Middle frontal gyrus (tissue), 1 donor: Measurements from ENCODE around the gene UBXN1.

Source experiments
- DNase-seq: peaks from one replicate; pipeline ENCODE4 v3.0.0-alpha.2; 2015; ENCODE audit warnings: low spot score; ENCODE audit errors: extremely low spot score

Gene UBXN1

DNA sequence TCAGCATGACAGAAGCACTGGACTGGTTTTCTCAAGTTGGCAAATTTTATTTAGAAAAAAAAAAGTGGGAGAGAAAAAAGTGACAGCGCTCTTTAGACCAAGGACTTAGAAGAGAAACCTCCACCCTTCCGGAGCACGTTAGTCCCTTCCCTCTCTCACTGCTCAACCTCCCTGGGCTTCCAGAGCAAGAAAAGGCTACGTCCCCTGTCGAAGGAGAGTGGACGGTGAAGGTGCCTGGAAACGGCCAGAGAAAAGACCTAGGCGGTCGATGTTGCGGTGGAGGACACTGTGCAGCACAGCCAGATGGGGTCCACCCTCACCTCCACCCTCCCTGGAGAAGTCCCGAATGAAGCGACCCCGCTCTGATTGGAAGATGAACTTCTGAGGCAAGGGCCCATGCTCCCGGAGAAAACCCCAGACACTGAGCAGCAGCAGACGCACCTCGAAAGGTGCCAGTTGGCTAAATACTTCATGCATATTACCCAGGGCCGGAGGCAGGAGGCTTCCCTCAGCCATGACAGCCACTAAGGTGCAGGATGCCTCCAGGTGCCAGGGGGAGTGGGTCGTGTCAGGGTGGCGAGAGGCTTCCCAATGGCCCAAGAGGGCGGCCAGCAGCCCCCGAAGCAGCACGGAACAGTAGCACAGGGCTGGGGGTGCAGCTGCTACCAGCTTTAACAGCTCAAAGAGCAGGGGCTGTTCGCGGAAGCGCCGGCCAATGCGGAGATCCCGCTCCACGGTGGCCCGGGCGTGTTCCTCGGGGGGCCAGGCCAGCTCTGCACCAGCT, 31.9 kb downstream of the UBXN1 start:
- DNase-seq: no peak

DNA sequence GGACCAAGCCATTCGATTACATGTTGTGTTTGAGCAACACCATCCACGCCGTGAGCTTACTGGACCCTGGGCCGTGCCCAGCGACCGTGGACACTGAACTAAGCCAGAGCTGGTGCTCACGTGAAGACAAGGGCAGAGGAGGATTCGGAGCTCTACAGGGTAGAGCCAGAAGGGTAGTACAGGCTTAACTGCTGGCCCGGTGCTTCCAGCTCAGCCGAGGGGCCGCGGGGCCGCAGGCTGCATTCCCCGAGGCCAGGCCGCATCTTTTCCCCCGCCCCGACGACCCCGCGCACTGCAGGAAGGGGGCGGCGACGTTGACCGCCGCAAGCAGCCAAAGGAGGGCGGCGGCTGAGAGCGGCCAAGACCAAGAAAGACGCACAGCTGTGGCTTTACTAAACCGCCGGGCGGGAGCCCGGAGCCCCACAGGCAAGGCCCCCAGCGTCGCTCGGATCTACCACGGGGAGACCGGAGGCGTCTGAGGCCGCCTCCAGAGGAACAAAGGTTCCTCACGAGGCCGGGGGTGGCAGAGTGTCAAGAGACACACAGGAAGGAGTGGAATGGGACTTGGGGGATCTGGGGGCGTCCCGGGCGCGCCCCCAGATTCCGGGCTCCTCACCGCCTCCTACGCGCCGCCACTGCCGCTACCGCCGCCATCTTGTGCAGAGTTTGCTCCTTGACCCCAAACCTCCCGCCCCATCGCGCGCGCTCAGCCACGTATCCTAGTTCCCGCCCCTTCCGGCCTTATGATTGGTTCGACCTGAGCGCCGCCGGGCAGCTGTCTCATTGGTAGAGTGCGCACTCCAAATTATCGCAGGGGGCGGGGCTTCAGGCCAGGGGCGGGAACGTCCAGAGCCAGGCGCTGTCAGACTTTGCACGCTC, 32.7 kb downstream of the UBXN1 start, which contains the start of gene GANAB:
GANAB (minus strand) TSS at position 668 of the 879 bp plus-strand sequence; CDS start at position 654, 14 bp downstream.
- DNase-seq: peak; percentile 97

DNA sequence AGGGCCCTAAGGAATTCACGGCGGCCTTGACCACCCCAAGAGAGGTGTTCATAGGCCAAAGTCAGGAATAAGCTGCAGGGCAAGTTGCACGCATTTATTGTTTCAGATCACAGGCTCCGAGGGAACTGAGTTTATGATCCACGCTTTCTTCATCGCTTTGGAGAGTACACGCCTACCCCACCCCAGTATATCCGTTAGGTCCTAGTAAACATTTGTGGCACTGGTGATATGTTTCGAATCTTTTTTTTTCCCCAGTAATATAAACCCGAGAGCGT, 33.3 kb downstream of the UBXN1 start:
- DNase-seq: no peak

DNA sequence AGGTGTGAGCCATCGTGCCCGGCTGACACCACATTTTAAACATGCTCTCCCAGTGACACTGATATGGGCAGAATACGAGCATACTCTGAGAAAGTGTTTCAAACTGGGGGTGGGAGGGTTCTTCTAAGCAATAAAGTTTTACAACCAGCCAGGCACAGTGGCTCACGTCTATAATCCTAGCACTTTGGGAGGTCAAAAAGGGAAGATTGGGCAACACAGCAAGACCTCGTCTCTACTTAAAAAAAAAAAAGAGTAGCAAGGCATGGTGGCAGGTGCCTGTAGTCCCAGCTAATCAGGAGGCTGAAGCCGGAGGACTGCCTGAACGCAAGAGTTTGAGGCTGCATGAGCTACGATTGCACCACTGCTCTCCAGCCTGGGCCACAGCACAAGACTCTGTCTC, 34.7 kb downstream of the UBXN1 start:
- DNase-seq: no peak

DNA sequence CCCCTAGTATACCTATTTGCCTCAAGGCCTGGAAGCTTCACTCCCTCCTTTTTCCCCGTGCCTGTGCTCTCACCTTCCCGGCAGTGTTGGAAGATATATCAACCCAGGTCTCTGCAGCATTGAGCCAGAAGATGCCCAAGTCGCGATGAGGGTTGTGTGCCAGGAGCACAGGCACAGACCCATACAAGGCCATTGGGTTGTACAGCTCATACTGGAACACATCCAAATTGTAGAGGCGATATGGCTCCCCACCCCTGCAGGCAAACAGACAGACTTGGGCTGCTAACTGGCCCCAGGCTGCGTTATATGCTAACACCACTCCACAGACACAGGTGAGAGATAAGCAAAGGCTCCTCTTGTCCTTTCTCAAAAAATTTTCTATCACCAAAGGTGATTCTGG, 46.4 kb downstream of the UBXN1 start:
- no peak for DNase-seq

DNA sequence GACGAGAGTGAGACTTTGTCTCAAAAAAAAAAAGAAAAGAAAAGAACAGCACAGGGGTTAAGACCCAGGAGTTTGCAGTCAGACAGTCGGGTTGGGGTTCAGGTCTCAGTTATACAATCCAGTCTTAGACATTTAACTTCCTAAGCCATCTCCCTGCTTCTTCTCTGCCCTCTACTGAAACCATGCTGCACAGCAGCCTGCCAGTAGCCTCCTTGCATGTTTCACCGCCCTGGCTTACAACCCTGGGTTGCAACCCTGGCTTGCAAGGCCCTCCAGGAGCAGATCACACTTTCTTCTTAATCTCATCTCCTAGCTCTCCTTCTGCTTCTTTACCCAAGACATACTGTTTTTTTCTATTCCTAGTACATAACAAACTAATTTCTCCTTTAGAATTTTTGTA, 51.2 kb downstream of the UBXN1 start:
- no peak for DNase-seq
